Measurements from ENCODE around the gene ZNF366.

ZNF366 gene
- long read RNA-seq, result 0 reads

- no peak within 1 kb of the TSS for H3K27ac ChIP-seq (replicated peaks)
- no peak within 1 kb of the TSS for H3K4me3 ChIP-seq (replicated peaks; ENCODE audit: insufficient read depth, low read length)
- H3K27me3 ChIP-seq (ENCODE audit: insufficient read depth, poor library complexity, severe bottlenecking), result no peaks in the 10 kb centered on the region
- no peak for DNase-seq (ENCODE audit: low read depth in 1 of 2, low spot score in 1 of 2)
- TF ChIP-seq CTCF (IDR thresholded peaks at IDR 0.05; ENCODE audit: insufficient read depth, low read length) (no peak), REST (IDR thresholded peaks at IDR 0.05; ENCODE audit: insufficient replicate concordance, low read depth) (no peak), SPI1 (IDR thresholded peaks at IDR 0.05; ENCODE audit: borderline replicate concordance, low read depth) (no peak), POLR2AphosphoS5 (IDR thresholded peaks at IDR 0.05; ENCODE audit: low read depth) (no peak), GABPA (IDR thresholded peaks at IDR 0.05; ENCODE audit: low read depth) (no peak)
These were observed at the start of gene ZNF366 for GRCh38 chr5:72507231-72507906. ZNF366 (minus strand) TSS chr5:72507410; CDS start chr5:72461496, 45,914 bp downstream.

GRCh38 chr5:72556351-72557166 is 49.3 kb upstream of the ZNF366 start:
- TF ChIP-seq SPI1 (IDR thresholded peaks at IDR 0.05; ENCODE audit: borderline replicate concordance, low read depth) (no peak), REST (IDR thresholded peaks at IDR 0.05; ENCODE audit: insufficient replicate concordance, low read depth) (no peak), POLR2AphosphoS5 (IDR thresholded peaks at IDR 0.05; ENCODE audit: low read depth) (no peak), CTCF (IDR thresholded peaks at IDR 0.05; ENCODE audit: insufficient read depth, low read length) (no peak), GABPA (IDR thresholded peaks at IDR 0.05; ENCODE audit: low read depth) (no peak)
- H3K27me3 ChIP-seq (ENCODE audit: insufficient read depth, poor library complexity, severe bottlenecking), result no peaks in the 10 kb centered on the region
- no peak overlapping the region for H3K27ac ChIP-seq (replicated peaks)
- H3K4me3 ChIP-seq (replicated peaks; ENCODE audit: insufficient read depth, low read length), result peak overlapping the region; percentile 32
- peak; percentile 2 to 14 for DNase-seq (ENCODE audit: low read depth in 1 of 2, low spot score in 1 of 2)

- H3K4me3 ChIP-seq (replicated peaks; ENCODE audit: insufficient read depth, low read length), result no peak overlapping the region
- no peak for DNase-seq (ENCODE audit: low read depth in 1 of 2, low spot score in 1 of 2)
- no peaks in the 10 kb centered on the region for H3K27me3 ChIP-seq (ENCODE audit: insufficient read depth, poor library complexity, severe bottlenecking)
- H3K27ac ChIP-seq (replicated peaks), result no peak overlapping the region
- TF ChIP-seq SPI1 (IDR thresholded peaks at IDR 0.05; ENCODE audit: borderline replicate concordance, low read depth), result no peak
- TF ChIP-seq CTCF (IDR thresholded peaks at IDR 0.05; ENCODE audit: insufficient read depth, low read length), result no peak
- TF ChIP-seq REST (IDR thresholded peaks at IDR 0.05; ENCODE audit: insufficient replicate concordance, low read depth), result no peak
- no peak for TF ChIP-seq GABPA (IDR thresholded peaks at IDR 0.05; ENCODE audit: low read depth)
- TF ChIP-seq POLR2AphosphoS5 (IDR thresholded peaks at IDR 0.05; ENCODE audit: low read depth), result no peak
These were observed 48.7 kb upstream of the ZNF366 start for GRCh38 chr5:72555871-72556270.
